ENCODE results near the gene VSTM2L. TPM values are rescaled to one million over a fixed set of nuclear protein-coding genes. Genes with fewer than 3 reads are reported as not detected.

Gene VSTM2L
- total RNA-seq, 1 donor from 2014 or later, result 0.29 TPM

DNA sequence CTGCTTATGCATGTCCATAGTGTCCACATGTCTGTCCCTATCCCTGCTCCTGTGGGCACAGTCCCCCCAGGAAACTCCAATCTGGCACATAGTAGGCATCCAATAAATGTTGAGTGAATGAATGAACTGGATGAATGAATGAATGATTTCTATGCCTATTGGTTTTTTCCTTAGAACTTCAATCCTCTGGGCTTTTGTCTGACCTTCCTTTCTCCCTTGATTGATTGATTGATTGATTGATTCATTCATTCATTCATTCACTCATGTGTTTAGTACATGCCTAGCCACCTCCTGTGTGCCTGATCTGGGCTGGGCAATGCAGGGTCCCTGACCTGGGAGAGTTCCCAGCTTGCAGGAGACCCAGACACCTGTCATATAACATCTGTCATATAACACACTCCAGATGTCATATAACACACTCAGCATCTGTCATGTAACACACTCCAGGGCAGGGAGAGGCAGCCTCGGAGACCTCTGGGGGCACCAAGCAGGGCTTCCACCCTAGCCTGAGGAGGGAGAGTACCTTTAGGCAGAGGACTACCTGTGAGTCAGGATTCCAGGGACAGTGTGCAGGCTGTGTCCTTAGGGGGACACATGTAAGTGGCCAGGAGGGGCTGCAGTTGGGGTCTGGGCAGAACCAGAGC, 17.9 kb downstream of the VSTM2L start:
- Mint-ChIP-seq H3K4me1 (ENCODE audit: low read depth) (peaks cover 16% of the 10 kb centered on the region), H3K4me3 (no peak overlapping the region), H3K27me3 (ENCODE audit: insufficient read depth) (peaks cover 17% of the 10 kb centered on the region), H3K9me3 (no peaks in the 10 kb centered on the region), H3K36me3 (ENCODE audit: low read depth) (no peaks in the 10 kb centered on the region), H3K27ac (no peak overlapping the region)
- no peak for DNase-seq (ENCODE audit: low spot score)
- intact Hi-C loops (cut with micrococcal nuclease), result loop anchor here (5.0 kb wide), 1 partner anchor 72 kb away; no protein-coding TSS in a partner anchor

DNA sequence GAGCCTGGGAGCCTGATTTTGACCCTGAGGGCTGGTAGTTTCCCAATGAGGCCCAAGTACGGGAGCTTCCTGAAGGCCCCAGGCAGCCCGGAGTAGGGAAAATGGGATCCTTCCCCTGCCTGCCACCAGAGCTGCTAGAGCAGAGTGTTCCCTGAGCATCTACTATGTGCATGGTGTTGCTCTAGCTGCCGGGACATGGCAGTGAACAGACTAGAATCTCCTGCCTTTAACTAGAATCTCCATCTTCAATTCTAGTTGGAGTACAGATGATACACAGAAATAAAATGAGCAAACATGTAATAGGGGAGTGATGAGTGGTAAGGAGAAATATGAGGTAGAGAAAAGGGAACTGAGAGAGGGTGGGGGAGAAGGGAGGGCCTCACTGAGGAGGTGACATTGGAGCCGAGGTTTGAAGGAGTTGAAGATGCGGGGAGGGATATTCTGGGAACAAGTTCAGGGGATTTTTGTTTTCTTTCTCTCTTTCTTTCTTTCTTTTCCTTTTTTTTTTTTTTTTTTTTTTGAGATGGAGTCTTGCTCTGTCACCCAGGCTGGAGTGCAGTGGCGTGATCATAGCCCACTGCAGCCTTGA, 18.5 kb downstream of the VSTM2L start:
- H3K27ac Mint-ChIP-seq, result peak overlapping the region; percentile 20
- no peak for DNase-seq (ENCODE audit: low spot score)
- H3K4me1 Mint-ChIP-seq (ENCODE audit: low read depth), result peaks cover 16% of the 10 kb centered on the region
- H3K36me3 Mint-ChIP-seq (ENCODE audit: low read depth), result no peaks in the 10 kb centered on the region
- no peak overlapping the region for H3K4me3 Mint-ChIP-seq
- H3K9me3 Mint-ChIP-seq, result no peaks in the 10 kb centered on the region
- intact Hi-C loops (cut with micrococcal nuclease), result loop anchor here (5.0 kb wide), 1 partner anchor 71 kb away; no protein-coding TSS in a partner anchor
- peaks cover 13% of the 10 kb centered on the region for H3K27me3 Mint-ChIP-seq (ENCODE audit: insufficient read depth)

DNA sequence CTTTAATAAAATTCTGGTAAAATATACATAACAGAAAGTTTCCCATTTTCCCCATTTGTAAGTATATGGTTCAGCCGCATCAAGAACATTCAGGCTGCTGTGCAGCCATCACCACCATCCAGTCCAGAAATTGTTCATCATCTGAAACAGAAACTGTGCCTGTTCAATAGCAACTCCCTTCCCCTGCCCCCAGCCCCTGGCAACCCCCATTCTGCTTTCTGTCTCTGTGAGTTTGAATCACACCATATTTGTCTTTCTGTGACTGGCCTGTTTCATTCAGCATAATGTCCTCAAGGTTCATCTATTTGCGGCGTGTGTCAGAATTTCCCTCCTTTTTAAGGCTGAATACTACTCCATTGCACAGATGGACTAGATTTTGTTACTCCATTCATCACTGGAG, 19.1 kb downstream of the VSTM2L start:
- Mint-ChIP-seq H3K9me3 (no peaks in the 10 kb centered on the region), H3K36me3 (ENCODE audit: low read depth) (no peaks in the 10 kb centered on the region), H3K27ac (no peak overlapping the region), H3K4me1 (ENCODE audit: low read depth) (peaks cover 16% of the 10 kb centered on the region), H3K4me3 (no peak overlapping the region), H3K27me3 (ENCODE audit: insufficient read depth) (peaks cover 12% of the 10 kb centered on the region)
- no peak for DNase-seq (ENCODE audit: low spot score)
- intact Hi-C loops (cut with micrococcal nuclease), result loop anchor here (5.0 kb wide), 1 partner anchor 70 kb away; no protein-coding TSS in a partner anchor

DNA sequence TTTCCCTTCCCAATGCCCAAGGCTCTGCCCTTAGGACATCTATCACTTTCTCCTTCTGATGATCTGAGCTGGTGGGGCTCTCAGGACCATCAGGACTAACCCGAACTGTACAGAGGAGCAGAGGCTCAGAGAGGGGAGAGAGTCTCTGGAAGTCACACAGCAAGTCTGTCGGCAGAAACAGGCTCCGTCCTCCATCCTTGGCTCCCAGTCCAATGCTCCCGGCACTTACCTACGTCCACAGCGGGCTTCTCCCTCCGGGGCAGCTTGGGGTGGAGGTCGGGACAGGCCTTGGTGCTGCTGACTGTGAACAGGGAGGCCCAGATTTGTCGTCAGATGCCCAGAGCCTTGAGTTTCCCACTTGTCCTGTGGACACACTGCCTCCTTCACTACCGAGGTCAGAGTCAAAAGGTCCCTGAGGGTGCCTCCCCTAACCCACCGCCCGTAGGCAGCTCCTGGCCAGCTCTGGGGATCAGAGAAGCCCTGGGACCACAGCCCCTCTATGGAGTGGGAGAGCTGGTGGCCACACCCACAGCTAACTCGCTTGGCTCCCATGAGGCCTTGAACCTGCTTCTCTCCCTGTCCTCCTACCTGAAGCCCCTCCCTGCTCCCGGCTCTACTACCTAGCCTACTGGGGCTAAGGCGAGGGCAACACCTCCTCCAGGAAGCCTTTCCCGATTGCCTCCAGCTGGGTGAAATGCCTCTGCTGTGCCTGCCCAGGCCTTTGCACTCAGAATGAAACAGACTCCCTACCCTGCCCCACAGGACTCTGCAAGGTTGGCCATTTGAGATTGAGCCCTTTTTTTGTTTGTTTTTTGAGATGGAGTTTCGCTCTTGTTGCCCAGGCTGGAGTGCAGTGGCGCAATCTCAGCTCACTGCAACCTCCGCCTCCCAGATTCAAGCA, 22.6 kb downstream of the VSTM2L start:
- no peak for DNase-seq (ENCODE audit: low spot score)
- no peak overlapping the region for H3K27ac Mint-ChIP-seq
- H3K9me3 Mint-ChIP-seq, result no peaks in the 10 kb centered on the region
- intact Hi-C loops (cut with micrococcal nuclease), result no loop called here
- peaks cover 16% of the 10 kb centered on the region for H3K4me1 Mint-ChIP-seq (ENCODE audit: low read depth)
- no peak overlapping the region for H3K4me3 Mint-ChIP-seq
- peaks cover 7% of the 10 kb centered on the region for H3K27me3 Mint-ChIP-seq (ENCODE audit: insufficient read depth)
- no peaks in the 10 kb centered on the region for H3K36me3 Mint-ChIP-seq (ENCODE audit: low read depth)

DNA sequence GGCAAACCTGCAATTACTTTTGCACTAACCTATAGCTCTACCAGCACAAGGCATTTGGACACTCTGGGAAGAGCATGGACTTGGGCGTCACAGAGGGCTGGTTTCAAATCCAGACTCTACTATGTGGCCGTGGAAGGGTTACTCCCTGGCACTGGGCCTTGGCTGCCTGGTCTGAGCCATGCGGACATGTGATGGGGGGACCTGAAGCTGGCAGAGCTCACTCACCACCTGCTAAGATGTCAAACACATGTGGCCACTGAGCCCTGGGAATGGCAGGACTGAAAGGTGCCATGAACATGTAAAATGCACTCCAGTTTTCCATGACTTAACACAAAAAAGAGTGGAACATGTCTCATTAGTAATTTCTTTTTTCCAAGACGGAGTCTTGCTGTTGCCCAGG, 23.7 kb downstream of the VSTM2L start:
- no peak for DNase-seq (ENCODE audit: low spot score)
- no peaks in the 10 kb centered on the region for H3K9me3 Mint-ChIP-seq
- peaks cover 7% of the 10 kb centered on the region for H3K27me3 Mint-ChIP-seq (ENCODE audit: insufficient read depth)
- intact Hi-C loops (cut with micrococcal nuclease), result no loop called here
- H3K27ac Mint-ChIP-seq, result no peak overlapping the region
- no peak overlapping the region for H3K4me3 Mint-ChIP-seq
- H3K36me3 Mint-ChIP-seq (ENCODE audit: low read depth), result no peaks in the 10 kb centered on the region
- peaks cover 11% of the 10 kb centered on the region for H3K4me1 Mint-ChIP-seq (ENCODE audit: low read depth)

DNA sequence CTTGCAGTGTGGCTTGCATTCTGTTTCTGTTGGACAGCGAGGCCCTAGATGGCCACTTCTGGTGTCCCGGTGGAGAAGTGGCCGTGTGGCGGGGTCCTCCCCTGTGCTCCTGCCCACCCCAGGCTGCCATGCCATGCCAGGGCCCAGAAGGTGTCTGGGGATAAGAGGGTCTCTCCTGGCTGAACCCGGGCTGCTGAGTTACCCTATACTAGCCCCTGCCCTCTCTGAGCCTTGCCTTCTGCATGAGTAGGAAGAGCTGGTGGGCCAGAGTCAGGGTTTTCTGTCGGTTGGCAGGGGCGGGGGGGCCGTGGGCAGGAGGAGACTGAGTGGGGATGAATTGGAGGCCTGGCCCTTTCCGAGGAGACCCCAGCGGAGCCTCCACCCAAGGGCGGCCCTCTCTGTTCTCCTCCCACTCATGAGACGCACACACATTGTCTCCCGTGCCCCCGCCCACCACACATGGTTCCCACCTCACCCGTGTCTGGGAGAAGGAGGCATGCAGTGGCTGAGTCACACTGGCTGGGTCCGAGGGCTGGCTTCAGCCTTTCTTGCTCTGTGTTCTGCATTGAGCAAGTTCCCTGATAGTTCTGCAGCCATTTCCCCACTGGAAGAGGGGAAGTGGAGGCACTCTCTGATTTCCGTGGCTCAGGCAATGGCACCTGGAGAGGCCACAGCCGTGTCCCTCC, 24.6 kb downstream of the VSTM2L start:
- Mint-ChIP-seq H3K36me3 (ENCODE audit: low read depth) (no peaks in the 10 kb centered on the region), H3K27ac (no peak overlapping the region), H3K27me3 (ENCODE audit: insufficient read depth) (peaks cover 9% of the 10 kb centered on the region), H3K4me3 (no peak overlapping the region), H3K9me3 (no peaks in the 10 kb centered on the region), H3K4me1 (ENCODE audit: low read depth) (peaks cover 2% of the 10 kb centered on the region)
- intact Hi-C loops (cut with micrococcal nuclease), result no loop called here
- no peak for DNase-seq (ENCODE audit: low spot score)

DNA sequence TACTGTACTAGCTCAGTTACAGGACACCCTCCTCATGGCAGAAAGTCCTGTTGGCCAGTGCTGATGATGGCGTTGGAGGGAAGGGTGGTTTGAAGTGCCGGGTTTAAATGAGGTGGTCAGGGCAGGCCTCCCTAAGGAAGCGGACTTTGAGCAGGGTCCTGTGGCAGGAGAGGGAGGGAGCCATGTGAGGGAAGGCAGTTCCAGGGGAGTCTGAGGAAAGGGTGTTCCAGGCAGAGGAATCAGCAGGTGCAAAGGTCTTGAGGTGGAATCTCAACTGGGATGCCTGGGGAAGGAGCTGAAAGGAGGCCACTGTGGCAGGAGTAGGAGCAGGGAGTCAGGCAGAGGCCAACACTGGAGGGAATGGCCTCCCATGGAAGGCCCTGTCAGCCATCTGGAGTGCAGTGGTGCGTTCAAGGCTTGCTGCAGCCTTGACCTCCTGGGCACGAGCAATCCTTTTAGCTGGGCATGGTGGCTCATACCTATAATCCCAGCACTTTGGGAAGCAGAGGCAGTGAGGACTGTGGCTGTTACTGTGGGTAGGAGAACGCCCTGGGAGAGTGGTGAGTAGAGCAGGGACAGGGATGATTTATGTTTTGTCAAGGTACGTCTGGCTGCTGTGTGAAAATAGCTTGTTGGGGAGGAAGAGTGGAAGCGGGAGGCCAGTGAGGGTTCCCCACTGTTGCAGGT, 26.2 kb downstream of the VSTM2L start:
- no peak for DNase-seq (ENCODE audit: low spot score)
- H3K4me1 Mint-ChIP-seq (ENCODE audit: low read depth), result no peaks in the 10 kb centered on the region
- no peak overlapping the region for H3K4me3 Mint-ChIP-seq
- intact Hi-C loops (cut with micrococcal nuclease), result no loop called here
- H3K9me3 Mint-ChIP-seq, result no peaks in the 10 kb centered on the region
- H3K36me3 Mint-ChIP-seq (ENCODE audit: low read depth), result no peaks in the 10 kb centered on the region
- H3K27ac Mint-ChIP-seq, result no peak overlapping the region
- H3K27me3 Mint-ChIP-seq (ENCODE audit: insufficient read depth), result peaks cover 12% of the 10 kb centered on the region

DNA sequence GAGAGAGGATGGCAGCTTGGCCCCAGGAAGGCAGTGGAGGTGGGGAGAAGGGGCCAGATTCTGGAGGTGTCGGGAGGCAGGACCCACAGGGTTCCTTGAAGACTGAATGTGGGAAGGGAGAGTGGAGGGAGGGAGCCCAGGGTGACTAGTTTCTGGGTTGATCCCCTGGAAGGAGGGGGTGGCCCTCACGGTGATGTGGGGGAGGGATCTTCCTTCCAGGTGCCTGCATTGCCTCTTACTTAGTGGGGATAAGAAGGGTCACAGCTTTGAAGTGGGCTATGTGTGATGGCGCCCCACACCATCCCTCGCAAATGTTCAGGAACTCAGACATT, 26.7 kb downstream of the VSTM2L start:
- Mint-ChIP-seq H3K9me3 (no peaks in the 10 kb centered on the region), H3K36me3 (ENCODE audit: low read depth) (no peaks in the 10 kb centered on the region), H3K27ac (no peak overlapping the region), H3K4me3 (no peak overlapping the region), H3K4me1 (ENCODE audit: low read depth) (no peaks in the 10 kb centered on the region), H3K27me3 (ENCODE audit: insufficient read depth) (peaks cover 12% of the 10 kb centered on the region)
- intact Hi-C loops (cut with micrococcal nuclease), result no loop called here
- no peak for DNase-seq (ENCODE audit: low spot score)

DNA sequence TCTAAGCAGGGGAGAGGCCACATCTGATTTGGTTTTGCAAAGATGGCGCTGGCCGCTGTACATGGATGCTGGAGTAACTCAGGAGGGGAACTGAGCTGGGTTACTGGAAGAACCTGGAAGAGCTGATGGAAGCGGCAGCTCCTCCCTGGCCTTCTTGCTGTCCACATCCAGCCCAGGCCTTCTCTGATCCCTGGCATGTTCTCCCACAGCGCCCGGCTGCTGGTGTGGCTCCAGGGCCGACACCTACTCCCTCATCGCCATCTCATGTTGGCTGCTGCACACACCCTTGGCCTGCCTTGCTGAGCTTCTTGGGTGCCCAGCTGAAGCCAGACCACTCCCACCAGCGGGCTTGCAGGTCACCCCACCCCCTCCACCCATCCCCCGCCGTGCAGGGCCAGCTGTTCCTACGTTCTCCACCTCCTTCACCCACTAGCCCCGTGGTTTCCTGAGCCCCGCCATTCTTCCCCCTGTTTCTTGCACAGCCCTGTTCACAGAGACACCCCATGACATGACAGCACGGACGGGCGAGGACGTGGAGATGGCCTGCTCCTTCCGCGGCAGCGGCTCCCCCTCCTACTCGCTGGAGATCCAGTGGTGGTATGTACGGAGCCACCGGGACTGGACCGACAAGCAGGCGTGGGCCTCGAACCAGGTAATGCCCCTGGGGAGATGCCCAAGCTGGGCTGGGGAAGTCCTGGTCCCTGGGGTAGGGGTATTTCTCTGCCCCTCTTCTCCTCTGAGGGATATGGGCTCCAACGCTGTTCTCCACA, 28.4 kb downstream of the VSTM2L start:
- H3K4me1 Mint-ChIP-seq (ENCODE audit: low read depth), result no peaks in the 10 kb centered on the region

DNA sequence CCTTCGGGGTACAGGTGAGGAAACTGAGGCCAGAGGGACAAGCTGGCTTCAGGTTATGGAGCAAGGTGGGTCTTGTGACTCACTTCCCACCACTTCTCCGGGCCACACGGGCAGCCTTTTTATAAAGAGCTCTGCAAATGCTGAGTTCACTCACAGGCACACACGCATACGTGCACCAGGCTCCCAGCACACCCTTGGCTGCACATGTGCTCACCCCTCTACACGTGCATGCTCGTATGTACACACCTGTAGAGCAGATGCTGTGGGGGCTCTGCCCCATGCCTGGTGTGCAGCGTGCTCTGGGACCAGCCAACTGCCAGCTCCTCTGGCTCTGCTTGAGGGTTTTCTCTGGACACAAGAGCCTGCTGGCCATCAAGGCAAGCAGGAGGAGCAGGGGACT, 29.1 kb downstream of the VSTM2L start:
- intact Hi-C loops (cut with micrococcal nuclease), result no loop called here
- Mint-ChIP-seq H3K9me3 (no peaks in the 10 kb centered on the region), H3K4me3 (no peak overlapping the region), H3K4me1 (ENCODE audit: low read depth) (no peaks in the 10 kb centered on the region), H3K27me3 (ENCODE audit: insufficient read depth) (peaks cover 12% of the 10 kb centered on the region), H3K27ac (no peak overlapping the region), H3K36me3 (ENCODE audit: low read depth) (no peaks in the 10 kb centered on the region)
- no peak for DNase-seq (ENCODE audit: low spot score)

More for the DNA sequence above, 28.4 kb downstream of the VSTM2L start:
- intact Hi-C loops (cut with micrococcal nuclease), result no loop called here
- Mint-ChIP-seq H3K9me3 (no peaks in the 10 kb centered on the region), H3K4me3 (no peak overlapping the region), H3K27me3 (ENCODE audit: insufficient read depth) (peaks cover 12% of the 10 kb centered on the region), H3K27ac (no peak overlapping the region), H3K36me3 (ENCODE audit: low read depth) (no peaks in the 10 kb centered on the region)
- no peak for DNase-seq (ENCODE audit: low spot score)

DNA sequence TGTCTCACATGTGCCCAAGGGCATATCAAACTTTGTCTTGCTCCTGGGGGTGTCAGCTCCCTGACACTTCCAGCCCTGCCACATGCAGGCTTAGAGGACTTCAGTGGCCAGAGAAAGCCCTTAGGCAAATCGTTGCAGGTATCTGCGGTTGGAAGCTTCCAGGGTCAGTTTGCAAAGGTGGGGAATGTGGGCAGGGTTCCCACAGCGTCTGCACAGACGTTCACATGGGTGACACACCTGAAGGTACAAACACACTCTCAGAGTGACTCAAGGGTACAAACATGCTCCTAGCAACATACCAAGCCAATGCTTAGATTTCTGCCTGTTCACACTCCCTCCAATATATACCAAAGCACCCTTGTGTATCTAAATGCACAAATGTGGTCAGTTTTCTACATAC, 30.0 kb downstream of the VSTM2L start:
- Mint-ChIP-seq H3K36me3 (ENCODE audit: low read depth) (no peaks in the 10 kb centered on the region), H3K4me1 (ENCODE audit: low read depth) (no peaks in the 10 kb centered on the region), H3K27me3 (ENCODE audit: insufficient read depth) (peaks cover 13% of the 10 kb centered on the region), H3K4me3 (no peak overlapping the region), H3K27ac (no peak overlapping the region), H3K9me3 (no peaks in the 10 kb centered on the region)
- intact Hi-C loops (cut with micrococcal nuclease), result no loop called here
- DNase-seq (ENCODE audit: low spot score), result no peak

Data from activated T-helper 1 cell treated with anti-CD3 and anti-CD28 coated beads, Interleukin-12 subunit alpha, Interleukin-12 subunit beta, Interleukin-2, Interleukin-4 antibody, amounts not matched to agents 30 ng/mL and 10 ng/mL and 1 ng/mL, durations not matched to agents 14 hours and 24 hours and 36 hours (primary cell).